Measurements from ENCODE around the gene METTL16.
A peak's percentile ranks its signal among the peaks of the same experiment; 100 is the strongest.

METTL16 gene

DNA sequence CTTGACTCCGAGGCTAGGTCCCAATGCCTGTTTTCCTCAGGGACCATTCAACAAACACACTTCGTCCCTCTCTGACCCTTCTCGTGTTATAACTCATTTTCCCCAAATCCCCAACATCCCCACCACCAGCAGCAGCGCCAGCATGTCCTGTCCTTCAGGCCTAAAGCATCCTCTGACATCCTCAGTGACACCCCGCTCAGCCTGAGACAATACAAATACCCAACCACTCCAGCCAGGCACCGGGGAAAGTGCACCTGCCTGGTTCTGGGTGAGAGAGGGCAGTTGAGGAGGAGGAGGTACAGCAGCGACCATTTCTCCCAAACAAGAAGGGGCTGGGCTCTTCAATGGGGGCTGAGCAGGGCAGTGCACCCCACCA, 115.5 kb downstream of the METTL16 start:
- DNase-seq (ENCODE audit: low read depth in 1 of 2, low spot score in 1 of 2): no peak

DNA sequence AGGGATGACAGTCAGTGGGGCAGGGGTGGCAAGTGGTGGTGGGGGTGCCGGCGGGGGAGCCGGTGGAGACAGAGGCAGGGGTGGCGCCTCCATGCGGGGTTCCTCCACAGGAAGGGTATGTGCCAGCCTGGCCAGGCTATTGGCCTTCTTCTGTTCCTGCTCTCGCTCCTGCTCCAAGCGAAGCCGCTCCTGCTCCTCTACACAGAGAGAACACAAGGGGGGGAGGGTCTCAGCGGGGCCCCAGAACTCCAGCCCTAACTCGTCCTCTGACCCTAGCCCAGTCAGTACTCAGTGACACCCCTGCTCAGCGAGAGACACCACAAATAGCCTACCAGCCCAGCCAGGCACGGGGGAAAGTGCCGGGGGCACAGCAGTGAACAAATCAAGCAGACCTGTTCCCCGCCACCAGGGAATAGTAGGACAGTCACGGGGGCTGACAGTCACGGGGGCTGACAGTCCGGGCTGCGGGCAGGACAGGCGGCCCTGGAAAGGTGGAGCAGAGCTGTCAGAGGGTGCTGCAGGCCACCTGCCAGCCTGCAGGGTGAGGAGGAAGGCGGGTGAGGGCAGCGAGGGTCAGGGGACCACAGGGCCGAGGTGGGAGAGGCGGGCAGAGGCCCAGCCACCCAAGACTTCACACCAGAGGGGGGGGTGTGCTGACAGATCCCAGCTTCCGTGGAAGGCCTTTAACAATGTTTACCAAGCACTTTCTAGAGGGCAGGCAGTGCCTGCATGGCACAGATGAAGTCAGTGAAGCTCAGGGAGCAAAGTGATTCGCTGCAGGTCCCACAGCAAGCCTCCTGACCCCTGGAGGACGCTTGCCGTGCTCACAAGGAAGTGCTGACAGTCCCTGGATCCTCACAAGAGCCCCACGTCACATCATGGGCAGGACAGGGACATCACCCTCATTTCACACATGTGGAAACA, 116.2 kb downstream of the METTL16 start:
- no peak for DNase-seq (ENCODE audit: low read depth in 1 of 2, low spot score in 1 of 2)

DNA sequence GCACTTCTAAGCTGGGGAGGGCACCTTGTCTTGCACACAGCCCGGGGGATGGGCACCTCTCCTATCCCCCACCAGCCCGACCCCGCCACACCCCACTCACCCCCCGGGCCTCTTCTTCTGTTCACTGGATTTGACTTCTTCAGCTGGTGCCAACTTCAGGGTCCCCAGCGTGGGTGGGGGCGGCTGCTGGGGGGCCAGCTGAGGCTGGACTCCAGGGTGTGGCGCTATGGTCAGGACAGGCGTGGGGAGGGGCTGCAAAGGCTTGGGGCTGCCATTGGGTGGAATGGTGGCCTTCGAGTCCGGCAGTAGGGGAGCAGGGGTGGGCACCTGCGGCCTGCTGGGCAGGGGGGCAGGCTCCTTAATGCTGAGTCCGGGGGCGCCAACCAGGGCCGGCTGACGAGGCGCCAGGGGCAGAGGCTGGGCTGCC, 116.9 kb downstream of the METTL16 start:
- DNase-seq (ENCODE audit: low read depth in 1 of 2, low spot score in 1 of 2): no peak

DNA sequence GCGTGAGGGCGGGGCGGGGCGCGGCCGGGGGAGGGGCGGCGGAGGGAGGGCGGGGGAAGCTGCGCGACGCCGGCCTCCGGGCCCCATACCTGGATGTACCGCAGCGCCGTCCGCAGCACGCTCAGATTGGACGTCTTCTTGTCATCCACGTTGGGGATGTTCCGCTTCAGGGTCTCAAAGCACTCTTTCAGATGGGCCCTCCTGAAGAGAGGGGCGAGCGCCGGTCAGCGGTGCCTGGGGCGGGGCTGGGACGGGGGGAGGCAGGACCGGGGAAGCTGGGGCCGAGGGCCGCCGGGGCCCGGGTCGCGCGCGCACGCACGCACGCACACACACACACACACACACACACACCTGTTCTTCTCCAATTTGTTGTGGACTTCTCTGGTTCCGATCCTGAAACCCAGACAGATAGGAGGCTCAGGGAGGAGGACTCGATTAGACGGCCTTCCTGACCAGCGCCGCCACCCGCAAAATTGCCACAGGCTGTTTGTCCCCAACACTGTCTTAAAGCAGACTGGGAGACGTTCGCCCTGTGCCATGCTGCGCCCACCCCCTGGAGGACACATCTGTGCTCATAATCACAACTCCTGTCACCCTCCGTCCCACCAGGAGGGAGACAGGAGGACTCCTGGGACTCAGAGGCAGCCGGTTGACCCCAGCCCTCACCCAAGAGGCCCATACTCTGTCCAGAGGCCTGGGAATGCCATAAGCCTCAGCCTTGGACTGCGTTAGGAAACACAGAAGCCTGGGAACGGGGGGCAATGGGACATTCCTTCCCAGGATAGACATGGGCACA, 117.5 kb downstream of the METTL16 start:
- no peak for DNase-seq (ENCODE audit: low read depth in 1 of 2, low spot score in 1 of 2)

DNA sequence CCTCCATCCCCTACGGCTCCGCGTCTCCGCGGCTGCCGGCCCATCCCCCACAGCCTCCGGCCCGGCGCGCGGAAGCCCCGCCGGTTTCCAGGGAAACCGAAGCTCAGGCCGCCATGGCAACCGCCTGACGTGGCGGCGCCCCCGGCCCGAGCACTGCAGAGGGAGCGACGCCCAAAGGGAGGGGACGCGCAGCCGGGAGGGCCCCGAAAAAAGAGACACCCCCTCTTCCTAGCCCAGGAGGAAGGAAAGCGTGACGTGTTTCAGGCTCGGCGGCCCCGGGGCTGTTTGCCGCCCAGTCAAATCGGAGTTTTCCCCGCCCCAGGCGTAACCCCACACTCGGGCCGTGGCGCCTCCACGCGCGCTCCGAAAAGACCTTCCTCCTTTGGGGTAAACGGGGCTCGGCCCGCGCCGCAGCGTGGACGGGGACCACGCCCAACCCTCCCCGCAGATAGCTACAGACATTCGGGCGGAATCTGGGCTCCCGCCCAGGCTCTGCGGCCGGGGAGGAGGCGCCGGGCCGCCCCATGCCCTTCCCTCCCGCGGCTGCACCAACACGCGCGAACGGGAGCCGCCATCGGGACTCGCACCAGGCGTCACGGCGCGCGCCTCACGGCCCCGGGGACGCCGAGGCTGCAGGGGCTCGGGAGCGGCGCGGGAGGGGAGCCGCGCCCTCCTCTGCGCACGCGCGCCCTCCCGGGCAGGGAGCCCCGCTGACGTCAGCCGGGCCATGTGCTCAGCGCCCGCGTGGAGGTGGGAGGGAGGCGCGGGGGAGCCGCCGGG, 118.3 kb downstream of the METTL16 start:
- peak; percentile 80 to 83 for DNase-seq (ENCODE audit: low read depth in 1 of 2, low spot score in 1 of 2)

DNA sequence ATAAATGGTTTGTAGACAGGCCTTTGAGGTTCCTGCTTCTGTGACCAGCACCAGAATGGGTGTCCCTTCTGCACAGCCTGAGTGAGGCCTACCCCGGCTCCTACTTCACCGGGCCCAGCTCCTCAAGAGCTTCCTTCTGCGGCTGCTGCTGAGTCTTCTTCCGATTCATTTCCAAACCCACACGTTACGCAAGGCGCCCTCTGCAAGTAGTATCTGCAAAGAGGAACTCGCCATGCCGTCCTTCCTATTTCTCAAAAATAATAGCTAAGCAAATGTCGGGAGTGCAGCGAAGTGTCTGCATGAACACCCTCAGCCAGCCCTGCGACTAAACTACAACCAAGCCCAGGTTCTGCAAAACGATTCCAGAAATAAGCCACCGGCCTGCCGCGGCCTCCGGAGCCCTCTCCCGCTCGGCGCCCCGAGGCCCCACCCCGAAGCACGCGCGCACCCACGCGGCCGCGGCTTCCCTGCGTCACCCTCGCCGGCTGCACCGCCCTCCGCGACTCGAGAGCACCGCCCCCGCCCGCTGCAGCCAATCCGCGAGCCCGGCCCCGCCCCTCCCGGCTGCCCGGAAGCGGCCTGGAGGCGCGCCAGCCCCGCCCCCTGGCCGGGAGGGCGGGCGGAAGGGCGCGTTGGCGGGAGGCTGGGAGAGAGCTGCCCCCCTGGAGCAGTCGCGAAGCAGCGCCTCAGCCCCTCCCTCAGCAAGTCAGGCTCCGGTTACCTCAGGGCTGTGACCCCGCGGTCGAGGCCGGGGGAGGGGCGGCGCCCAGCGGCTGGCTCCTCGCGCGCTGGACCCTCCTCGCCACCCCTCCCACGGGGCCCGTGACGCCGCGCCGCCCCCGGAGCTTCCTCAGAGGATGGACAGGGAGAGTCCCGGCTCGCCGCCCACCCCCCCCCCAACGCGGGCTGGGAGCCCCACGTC, 119.2 kb downstream of the METTL16 start:
- DNase-seq (ENCODE audit: low read depth in 1 of 2, low spot score in 1 of 2): peak; percentile 97 to 98

- DNase-seq (ENCODE audit: low read depth in 1 of 2, low spot score in 1 of 2): no peak
These were observed 120.0 kb downstream of the METTL16 start for GRCh38 chr17:2391597-2392251.

- no peak for DNase-seq (ENCODE audit: low read depth in 1 of 2, low spot score in 1 of 2)
These were observed 121.4 kb downstream of the METTL16 start for GRCh38 chr17:2390199-2390836.

DNA sequence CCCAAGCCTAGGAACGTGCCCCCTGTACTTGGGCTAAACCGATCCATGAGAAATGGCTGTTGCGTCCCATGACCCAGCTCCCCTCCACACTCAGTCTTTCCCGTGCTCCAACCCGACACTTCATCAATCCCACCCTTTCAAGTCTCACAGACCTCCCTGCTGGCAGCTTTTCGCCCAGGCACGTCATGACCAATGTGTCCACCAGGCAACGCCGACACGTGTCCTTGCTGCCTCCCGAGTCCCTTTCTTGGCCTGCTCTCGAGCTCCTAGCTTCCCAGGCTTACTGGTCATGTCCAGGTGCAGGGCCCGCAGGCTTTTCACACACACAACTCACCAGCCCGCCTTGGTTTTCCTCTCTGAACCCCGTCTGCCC, 123.0 kb downstream of the METTL16 start:
- DNase-seq (ENCODE audit: low read depth in 1 of 2, low spot score in 1 of 2): no peak

GRCh38 chr17:2388020-2388682, 123.5 kb downstream of the METTL16 start:
- no peak for DNase-seq (ENCODE audit: low read depth in 1 of 2, low spot score in 1 of 2)

- no peak for DNase-seq (ENCODE audit: low read depth in 1 of 2, low spot score in 1 of 2)
These were observed 124.3 kb downstream of the METTL16 start for GRCh38 chr17:2387086-2388019.

GRCh38 chr17:2386400-2387085, 125.1 kb downstream of the METTL16 start:
- DNase-seq (ENCODE audit: low read depth in 1 of 2, low spot score in 1 of 2): no peak

DNA sequence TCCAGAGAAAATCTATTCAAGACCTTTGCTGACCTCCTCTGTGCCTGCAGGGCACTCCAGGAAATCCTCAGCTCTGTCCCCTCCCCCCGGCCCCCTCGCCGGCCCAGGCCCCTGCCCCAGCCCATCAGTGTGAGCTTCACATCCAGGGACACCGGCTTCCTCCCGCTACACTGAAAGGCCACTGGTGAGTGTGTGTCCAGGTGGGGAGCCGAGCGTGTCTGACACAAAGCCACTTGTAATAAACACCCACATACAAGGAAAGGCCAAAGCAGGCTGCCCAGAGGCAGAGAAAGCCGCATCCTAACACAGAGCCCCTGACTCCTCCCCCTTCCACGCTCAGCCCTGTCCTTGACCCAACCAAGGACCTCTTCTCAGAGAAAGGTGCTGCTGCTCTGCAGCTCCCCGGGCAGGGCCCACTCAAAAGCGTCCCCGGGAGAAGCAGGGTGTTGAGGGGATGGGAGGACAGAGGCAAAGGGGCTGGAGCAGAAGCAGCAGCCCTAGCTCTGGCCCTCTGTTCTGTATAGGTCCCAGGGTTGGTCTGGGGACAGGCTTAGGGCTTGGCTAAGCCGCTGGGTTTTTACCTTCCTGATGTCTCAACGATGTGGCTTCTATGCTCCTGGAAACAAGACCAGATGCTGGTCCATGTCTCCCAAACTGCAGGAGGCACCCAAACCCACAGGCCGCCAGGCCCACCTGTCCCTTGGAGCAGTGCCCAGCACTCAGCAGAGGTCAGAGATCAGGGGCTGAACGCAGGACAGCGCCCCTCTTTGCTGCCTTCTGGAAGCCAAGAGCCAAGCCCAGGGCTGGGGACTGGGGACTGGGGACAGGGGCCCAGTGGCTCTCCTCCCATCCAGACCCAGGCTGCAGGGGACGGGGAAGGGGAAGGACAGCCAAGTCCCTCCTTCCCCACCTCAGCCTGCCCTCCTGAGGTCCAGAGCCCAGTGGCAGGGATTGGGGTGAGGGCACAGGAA, 126.2 kb downstream of the METTL16 start:
- DNase-seq (ENCODE audit: low read depth in 1 of 2, low spot score in 1 of 2): no peak

DNA sequence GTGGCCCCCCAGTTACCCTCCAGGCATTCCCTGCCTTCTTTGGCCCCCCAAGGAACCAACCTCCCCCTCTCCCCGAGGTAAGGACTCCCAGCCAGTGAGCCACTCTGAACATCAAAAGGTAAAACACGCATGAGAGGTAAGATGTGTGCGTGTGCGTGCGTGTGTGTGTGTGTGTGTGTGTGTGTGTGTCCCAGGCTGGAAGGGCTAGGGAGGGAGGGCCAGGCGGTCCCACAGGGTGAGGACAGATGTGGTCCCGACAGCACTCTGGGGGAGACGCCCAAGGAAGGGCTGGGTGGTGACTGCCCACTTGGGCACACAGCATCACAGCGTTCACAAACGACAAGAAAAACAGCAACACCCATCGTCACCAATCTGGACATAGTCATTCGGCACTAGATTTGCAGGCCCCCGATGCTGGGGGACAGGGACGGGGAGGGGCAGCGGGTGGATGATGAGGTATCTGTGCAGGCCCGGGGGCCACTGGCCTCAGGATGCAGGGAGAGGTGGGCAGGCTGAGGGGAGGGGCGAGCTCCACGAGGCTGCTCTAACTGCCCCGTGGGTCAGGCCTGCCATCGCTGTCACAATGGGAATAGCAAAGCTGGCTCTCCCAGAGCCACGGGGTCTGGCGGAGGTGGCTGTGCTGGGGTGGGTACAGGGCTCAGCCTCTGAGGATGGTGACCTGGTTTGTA, 127.1 kb downstream of the METTL16 start:
- no peak for DNase-seq (ENCODE audit: low read depth in 1 of 2, low spot score in 1 of 2)

DNA sequence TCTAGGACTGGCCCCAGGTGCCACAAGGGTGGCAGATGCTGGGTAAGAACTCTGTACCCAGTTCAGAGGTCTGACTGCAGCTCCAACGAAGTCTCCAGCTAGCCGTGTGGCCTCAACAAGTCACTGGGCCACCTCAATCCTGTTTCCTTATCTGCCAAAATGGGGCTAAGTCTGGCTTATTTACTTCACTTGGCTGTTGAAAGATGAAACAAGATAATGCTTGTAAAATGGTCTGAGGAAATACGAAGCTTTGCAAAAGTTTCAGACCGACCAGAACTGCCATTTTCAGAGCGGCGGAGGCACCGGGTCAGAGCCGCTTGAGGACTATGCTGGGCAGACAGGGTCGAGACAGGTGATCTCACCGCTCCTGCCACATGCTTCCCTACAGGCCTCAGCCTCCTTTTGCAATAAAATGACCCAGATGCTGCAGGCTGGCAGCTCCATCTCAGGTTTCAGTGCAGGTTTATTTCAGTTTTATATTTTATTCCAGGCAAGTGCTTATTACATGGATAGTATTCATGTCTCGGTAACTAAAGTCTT, 128.0 kb downstream of the METTL16 start:
- no peak for DNase-seq (ENCODE audit: low read depth in 1 of 2, low spot score in 1 of 2)
